Body of pancreas (tissue), 4 donors: ENCODE data around the gene ATP6V1B1.

Experiments
- CTCF ChIP-seq, 7 experiments: fragments of 450-650 bp in 4 of 7; fragments of 200-600 bp in 3 of 7; sonication (generic) in 3 of 7; IDR thresholded peaks; one replicate each; pipeline ENCODE4 v1.5.1; 2016 to 2019; ENCODE audit warnings: antibody characterized with exemption in 7 of 7
- POLR2A ChIP-seq, 3 donors: fragments of 450-650 bp; IDR thresholded peaks; one replicate each; pipeline ENCODE4 v1.6.1; 2016; ENCODE audit warnings: antibody characterized with exemption in 3 of 3, mild to moderate bottlenecking in 2 of 3

GRCh38 chr2:70903641-70904340 lies 31.9 kb upstream of the ATP6V1B1 start:
- TF ChIP-seq CTCF (IDR thresholded peaks at IDR 0.05), result no peak
- no peak for TF ChIP-seq POLR2A (IDR thresholded peaks at IDR 0.05)
